Epithelial cell of esophagus (primary cell): ENCODE results near the gene BCL6.
A peak's percentile ranks its signal among the peaks of the same experiment; 100 is the strongest.

Experiments
- DNase-seq: peaks from one replicate; pipeline ENCODE4 v3.0.0; 2010; ENCODE audit warnings: low read depth
- H3K4me3 ChIP-seq: 2 replicates; pipeline ENCODE4 v1.5.1; 2011; ENCODE audit warnings: mild to moderate bottlenecking, low read length, control low read depth
- TF ChIP-seq, protein P1 (sequence below): IDR thresholded peaks from 2 replicates; pipeline ENCODE4 v1.5.1; 2011; ENCODE audit warnings: low read depth, mild to moderate bottlenecking, low read length, control low read depth, inconsistent platforms; ENCODE audit not compliant: insufficient read depth; ENCODE audit errors: missing control alignments

BCL6 gene

GRCh38 chr3:187725653-187726370, 19.5 kb downstream of the BCL6 start:
- H3K4me3 ChIP-seq, result no peak overlapping the region
- TF ChIP-seq, protein P1, sequence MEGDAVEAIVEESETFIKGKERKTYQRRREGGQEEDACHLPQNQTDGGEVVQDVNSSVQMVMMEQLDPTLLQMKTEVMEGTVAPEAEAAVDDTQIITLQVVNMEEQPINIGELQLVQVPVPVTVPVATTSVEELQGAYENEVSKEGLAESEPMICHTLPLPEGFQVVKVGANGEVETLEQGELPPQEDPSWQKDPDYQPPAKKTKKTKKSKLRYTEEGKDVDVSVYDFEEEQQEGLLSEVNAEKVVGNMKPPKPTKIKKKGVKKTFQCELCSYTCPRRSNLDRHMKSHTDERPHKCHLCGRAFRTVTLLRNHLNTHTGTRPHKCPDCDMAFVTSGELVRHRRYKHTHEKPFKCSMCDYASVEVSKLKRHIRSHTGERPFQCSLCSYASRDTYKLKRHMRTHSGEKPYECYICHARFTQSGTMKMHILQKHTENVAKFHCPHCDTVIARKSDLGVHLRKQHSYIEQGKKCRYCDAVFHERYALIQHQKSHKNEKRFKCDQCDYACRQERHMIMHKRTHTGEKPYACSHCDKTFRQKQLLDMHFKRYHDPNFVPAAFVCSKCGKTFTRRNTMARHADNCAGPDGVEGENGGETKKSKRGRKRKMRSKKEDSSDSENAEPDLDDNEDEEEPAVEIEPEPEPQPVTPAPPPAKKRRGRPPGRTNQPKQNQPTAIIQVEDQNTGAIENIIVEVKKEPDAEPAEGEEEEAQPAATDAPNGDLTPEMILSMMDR, result no peak
- DNase-seq, result no peak

GRCh38 chr3:187725224-187725623, 20.0 kb downstream of the BCL6 start:
- no peak for DNase-seq
- H3K4me3 ChIP-seq, result no peak overlapping the region
- TF ChIP-seq, protein P1, result no peak

DNA sequence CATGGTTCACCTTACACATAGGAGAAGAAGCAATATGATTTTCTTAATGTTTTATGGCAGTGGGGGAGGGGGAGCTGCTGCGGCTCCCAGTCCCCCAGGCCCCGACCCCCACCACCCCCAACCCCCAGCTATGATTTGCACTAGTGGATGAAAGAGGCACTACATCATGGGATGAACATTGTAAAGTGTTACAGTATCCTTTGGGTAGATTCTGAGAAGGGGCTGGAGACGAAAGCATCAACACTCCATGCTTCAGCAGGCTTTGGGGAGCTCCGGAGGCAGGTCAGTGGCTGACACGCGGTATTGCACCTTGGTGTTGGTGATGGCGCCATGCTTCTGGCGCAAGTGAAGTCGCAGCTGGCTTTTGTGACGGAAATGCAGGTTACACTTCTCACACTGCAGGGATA, 23.1 kb downstream of the BCL6 start:
- TF ChIP-seq, protein P1, result peak; percentile 5
- no peak overlapping the region for H3K4me3 ChIP-seq
- DNase-seq, result no peak

- DNase-seq, result no peak
- H3K4me3 ChIP-seq, result no peak overlapping the region
- TF ChIP-seq, protein P1, result no peak
Observed at GRCh38 chr3:187721055-187721454, 24.2 kb downstream of the BCL6 start.

GRCh38 chr3:187720337-187720670, 25.0 kb downstream of the BCL6 start:
- no peak overlapping the region for H3K4me3 ChIP-seq
- DNase-seq, result no peak
- TF ChIP-seq, protein P1, result no peak

- TF ChIP-seq, protein P1, result no peak
- no peak for DNase-seq
- H3K4me3 ChIP-seq, result no peak overlapping the region
Observed at GRCh38 chr3:187719628-187720336, 25.5 kb downstream of the BCL6 start.
